A673 (cell line): Measurements from ENCODE around the gene CREB3L1.

Experiments used
- CTCF ChIP-seq: fragments of 300-800, 200-600 bp; sonication (generic); conservative IDR thresholded peaks from 2 replicates; pipeline ENCODE4 v1.5.1; 2017; ENCODE audit warnings: low read depth, mild to moderate bottlenecking, antibody characterized with exemption, low read length, moderate library complexity, mixed read lengths
- EZH2 ChIP-seq: fragments of 200-600 bp; sonication (generic); IDR thresholded peaks from 2 replicates; pipeline ENCODE4 v1.6.1; 2017; ENCODE audit warnings: borderline replicate concordance, low read depth, mild to moderate bottlenecking, mixed read lengths, antibody characterized with exemption, low read length; ENCODE audit not compliant: poor library complexity, severe bottlenecking

- TF ChIP-seq CTCF (peak; percentile 100), EZH2 (no peak)
Observed at GRCh38 chr11:46315033-46315738, 37.7 kb downstream of the CREB3L1 start.
